B cell (primary cell): ENCODE measurements around the gene GAB3. TPM values are rescaled to one million over a fixed set of nuclear protein-coding genes. Genes with fewer than 3 reads are reported as not detected.

ENCODE experiments used
- ATAC-seq: fragments of 200-7000 bp; cut with Tn5 transposase; one replicate; pipeline ENCODE4 v1.10.0; 2021; ENCODE audit warnings: low read depth, mild to moderate bottlenecking, moderate number of reproducible peaks, moderate library complexity
- CTCF ChIA-PET: fragments of 350-600 bp; sonication (Branson Sonifier 250); formaldehyde crosslinking; loops from one replicate; lab custom pipeline; 2021; ENCODE audit warnings: antibody characterized with exemption, inconsistent platforms; lab: Charles Lee
- POLR2A ChIA-PET: fragments of 350-600 bp; sonication (Branson Sonifier 250); formaldehyde crosslinking; loops from one replicate; lab custom pipeline; 2021; ENCODE audit warnings: antibody characterized with exemption; lab: Charles Lee
- DNase-seq: peaks from one replicate; pipeline ENCODE4 v3.0.0; 2013
- H2AFZ ChIP-seq: 2 replicates; pipeline ENCODE4 v1.6.1; 2012; ENCODE audit warnings: mild to moderate bottlenecking, low read depth, low read length; ENCODE audit not compliant: insufficient read depth, poor library complexity, severe bottlenecking
- H3K27ac ChIP-seq, 2 donors: 1 replicate in 1 of 2; 2 replicates in 1 of 2; pipeline ENCODE4 v1.5.1; 2012 to 2013; ENCODE audit warnings: low read length in 2 of 2, mild to moderate bottlenecking in 2 of 2, moderate library complexity in 1 of 2
- H3K27me3 ChIP-seq, 4 experiments: fragments of 200-600 bp in 1 of 4; sonication (generic) in 1 of 4; replicated peaks in 1 of 4; 1 replicate in 2 of 4; 2 replicates in 2 of 4; pipeline versions ENCODE4 v1.6.1 to v1.7.0; 2013 to 2016; ENCODE audit warnings: low read length in 3 of 4, mild to moderate bottlenecking in 2 of 4, mixed read lengths in 1 of 4, moderate library complexity in 1 of 4; ENCODE audit not compliant: insufficient read depth in 4 of 4, control insufficient read depth in 3 of 4; ENCODE audit errors: control extremely low read depth in 1 of 4
- H3K36me3 ChIP-seq, 2 experiments: replicated peaks in 1 of 2; 1 replicate in 1 of 2; 2 replicates in 1 of 2; pipeline versions ENCODE4 v1.6.1 to v1.7.1; 2013; ENCODE audit warnings: low read length in 1 of 2; ENCODE audit not compliant: insufficient read depth in 2 of 2, control insufficient read depth in 1 of 2; ENCODE audit errors: control extremely low read depth in 1 of 2, extremely low read depth in 1 of 2
- H3K4me1 ChIP-seq, 2 donors: fragments of 200-600 bp in 1 of 2; sonication (generic) in 1 of 2; 1 replicate in 1 of 2; 2 replicates in 1 of 2; pipeline versions ENCODE4 v1.5.1 to v1.6.1; 2013 to 2017; ENCODE audit warnings: low read length in 2 of 2; ENCODE audit not compliant: control insufficient read depth in 2 of 2, insufficient read depth in 2 of 2
- H3K4me2 ChIP-seq: replicated peaks from 2 replicates; pipeline ENCODE3; 2012; ENCODE audit warnings: mild to moderate bottlenecking, low read depth, low read length; ENCODE audit not compliant: poor library complexity, severe bottlenecking
- H3K4me3 ChIP-seq, 5 experiments: fragments of 200-600 bp in 1 of 5; sonication (generic) in 1 of 5; 1 replicate in 3 of 5; 2 replicates in 2 of 5; pipeline versions ENCODE4 v1.5.1 to v1.7.0; 2011 to 2016; ENCODE audit warnings: low read length in 4 of 5, mild to moderate bottlenecking in 4 of 5, low read depth in 2 of 5, control low read depth in 1 of 5, moderate library complexity in 1 of 5; ENCODE audit not compliant: insufficient read depth in 1 of 5; ENCODE audit errors: control extremely low read depth in 1 of 5, extremely low read depth in 1 of 5
- H3K79me2 ChIP-seq: fragments of 200-600 bp; sonication (generic); one replicate; pipeline ENCODE4 v1.6.0; 2016; ENCODE audit warnings: low read length; ENCODE audit not compliant: control insufficient read depth, insufficient read depth
- H3K9ac ChIP-seq: fragments of 200-600 bp; sonication (generic); 2 replicates; pipeline ENCODE4 v1.6.1; 2017; ENCODE audit warnings: mild to moderate bottlenecking, low read length, moderate library complexity
- H3K9me3 ChIP-seq, 3 donors: one replicate each; pipeline versions ENCODE4 v1.6.1 to v1.7.1; 2013; ENCODE audit warnings: low read length in 2 of 3; ENCODE audit not compliant: control insufficient read depth in 2 of 3, insufficient read depth in 1 of 3; ENCODE audit errors: control extremely low read depth in 1 of 3
- H4K20me1 ChIP-seq: 2 replicates; pipeline ENCODE4 v1.6.0; 2012; ENCODE audit warnings: mild to moderate bottlenecking, low read length; ENCODE audit not compliant: insufficient read depth, control insufficient read depth, poor library complexity, severe bottlenecking
- H3K27ac Mint-ChIP-seq: one replicate; pipeline ENCODE4 v1.8.0; 2021; ENCODE audit warnings: mixed read lengths
- H3K27me3 Mint-ChIP-seq: one replicate; pipeline ENCODE4 v1.8.0; 2021; ENCODE audit warnings: mixed read lengths
- H3K4me1 Mint-ChIP-seq: one replicate; pipeline ENCODE4 v1.8.0; 2021; ENCODE audit warnings: mixed read lengths
- H3K4me3 Mint-ChIP-seq: one replicate; pipeline ENCODE4 v1.8.0; 2021; ENCODE audit warnings: mixed read lengths
- H3K9me3 Mint-ChIP-seq: one replicate; pipeline ENCODE4 v1.8.0; 2022; ENCODE audit warnings: mixed read lengths; ENCODE audit not compliant: insufficient read depth
- EZH2 ChIP-seq: IDR thresholded peaks from 2 replicates; pipeline ENCODE4 v1.6.1; 2012; ENCODE audit warnings: borderline replicate concordance, low read depth, mild to moderate bottlenecking, moderate library complexity, low read length; ENCODE audit not compliant: insufficient read depth, poor library complexity, severe bottlenecking
- WGBS: methylation state at CpG from one replicate; pipeline ENCODE4 v1.1.5; 2013; ENCODE audit warnings: missing lambda C conversion rate; ENCODE audit not compliant: insufficient coverage; 5-methylcytosine and 5-hydroxymethylcytosine counted together
- intact Hi-C: fragments of 100-400 bp; cut with micrococcal nuclease; formaldehyde crosslinking; loops from one replicate; pipeline ENCODE4 v1.10.0; 2022
- polyA plus RNA-seq: library from polyadenylated mRNA; depleted of rRNA; stranded (reverse); fragments of >200 nt; gene quantifications from 2 replicates; pipeline ENCODE4 v1.2.3, GENCODE V29; 2012
- total RNA-seq, 2 donors: library from RNA; stranded (reverse); fragments of 120-200 nt in 1 of 2; gene quantifications; 1 replicate in 1 of 2; 2 replicates in 1 of 2; pipeline versions ENCODE4 v1.2.3 to v1.2.4, GENCODE V29; 2013 to 2022
- TF ChIP-seq, protein P1 (sequence below): fragments of 200-600 bp; IDR thresholded peaks from one replicate; pipeline ENCODE4 v1.8.0; 2022; ENCODE audit warnings: antibody characterized with exemption, mild to moderate bottlenecking

GAB3 gene
- total and polyA plus RNA-seq, 2 donors (not counting 1 experiment from before 2014, with no cell fraction given) = 13.2 to 16.5 TPM

DNA sequence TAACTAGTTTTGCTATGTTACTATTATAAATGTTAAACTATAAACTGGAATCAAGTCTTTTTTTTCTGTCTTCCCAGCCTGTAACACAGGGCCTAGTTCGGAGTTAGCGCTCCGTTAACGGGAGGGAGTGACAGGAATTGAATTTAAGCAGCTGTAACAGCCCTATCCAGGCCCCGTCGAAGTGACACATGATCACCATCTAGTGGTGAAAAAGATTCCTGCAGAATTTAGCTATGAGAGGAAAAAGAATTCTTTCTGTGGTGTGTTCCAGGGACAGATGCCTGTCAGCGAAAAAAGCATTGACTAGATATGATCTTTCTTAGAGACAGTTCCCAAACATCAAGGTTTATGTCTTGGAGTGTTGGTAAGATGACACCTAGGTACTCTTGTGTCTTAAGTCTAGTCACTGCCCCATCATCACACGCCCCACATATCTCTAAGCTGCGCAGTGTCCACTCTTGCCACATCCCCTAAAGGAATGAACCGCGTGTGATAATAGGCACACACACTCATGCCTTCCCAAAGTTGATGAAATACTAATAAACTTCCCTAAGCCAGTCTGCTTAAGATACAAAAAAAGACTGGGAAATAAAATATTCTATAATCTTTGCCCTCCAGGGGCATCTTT lies 2.1 kb downstream of the GAB3 start:
- POLR2A ChIA-PET = interaction anchor here (1.0 kb wide), 1 partner anchor 14 kb away, joined by 4 read pairs; the partner anchor contains the start of gene DKC1
- 0% methylated on average over 1 of the region's 11 CpGs for WGBS

DNA sequence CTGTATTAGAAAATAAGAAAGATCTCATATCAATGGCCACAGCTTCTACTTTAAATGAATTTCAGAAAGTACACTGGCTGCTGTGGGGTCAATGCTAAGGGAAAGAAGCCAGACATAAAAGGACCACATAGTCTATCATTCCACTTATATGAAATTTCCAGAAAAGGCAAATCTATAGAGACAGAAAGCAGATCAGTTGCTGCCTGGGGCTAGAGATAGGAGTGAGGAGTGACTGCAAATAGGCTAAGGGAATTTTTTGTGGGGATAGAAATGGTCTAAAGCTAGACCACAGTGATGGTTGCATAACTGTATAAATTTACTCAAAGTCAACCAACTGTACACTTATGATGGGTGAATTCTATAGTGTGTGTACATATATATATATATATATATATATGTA lies 8.3 kb downstream of the GAB3 start:
- H3K4me1 ChIP-seq = no peaks in the 10 kb centered on the region
- Mint-ChIP-seq H3K9me3 (no peaks in the 10 kb centered on the region), H3K27me3 (no peaks in the 10 kb centered on the region), H3K4me3 (no peak overlapping the region), H3K27ac (no peak overlapping the region), H3K4me1 (peaks cover 3% of the 10 kb centered on the region)
- no peak overlapping the region for H3K4me3 ChIP-seq
- DNase-seq = no peak
- POLR2A ChIA-PET = no interaction called here
- no peaks in the 10 kb centered on the region for H3K27me3 ChIP-seq
- no peak for ATAC-seq
- H3K9me3 ChIP-seq = no peaks in the 10 kb centered on the region
- intact Hi-C loops = no loop called here
- no peak overlapping the region for H3K4me2 ChIP-seq
- H2AFZ ChIP-seq = no peak overlapping the region
- CTCF ChIA-PET = no interaction called here
- H4K20me1 ChIP-seq = no peaks in the 10 kb centered on the region
- H3K9ac ChIP-seq = no peak overlapping the region
- TF ChIP-seq, protein P1, sequence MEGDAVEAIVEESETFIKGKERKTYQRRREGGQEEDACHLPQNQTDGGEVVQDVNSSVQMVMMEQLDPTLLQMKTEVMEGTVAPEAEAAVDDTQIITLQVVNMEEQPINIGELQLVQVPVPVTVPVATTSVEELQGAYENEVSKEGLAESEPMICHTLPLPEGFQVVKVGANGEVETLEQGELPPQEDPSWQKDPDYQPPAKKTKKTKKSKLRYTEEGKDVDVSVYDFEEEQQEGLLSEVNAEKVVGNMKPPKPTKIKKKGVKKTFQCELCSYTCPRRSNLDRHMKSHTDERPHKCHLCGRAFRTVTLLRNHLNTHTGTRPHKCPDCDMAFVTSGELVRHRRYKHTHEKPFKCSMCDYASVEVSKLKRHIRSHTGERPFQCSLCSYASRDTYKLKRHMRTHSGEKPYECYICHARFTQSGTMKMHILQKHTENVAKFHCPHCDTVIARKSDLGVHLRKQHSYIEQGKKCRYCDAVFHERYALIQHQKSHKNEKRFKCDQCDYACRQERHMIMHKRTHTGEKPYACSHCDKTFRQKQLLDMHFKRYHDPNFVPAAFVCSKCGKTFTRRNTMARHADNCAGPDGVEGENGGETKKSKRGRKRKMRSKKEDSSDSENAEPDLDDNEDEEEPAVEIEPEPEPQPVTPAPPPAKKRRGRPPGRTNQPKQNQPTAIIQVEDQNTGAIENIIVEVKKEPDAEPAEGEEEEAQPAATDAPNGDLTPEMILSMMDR = no peak
- no peak for TF ChIP-seq EZH2
- no peaks in the 10 kb centered on the region for H3K36me3 ChIP-seq
- peaks cover 43% of the 10 kb centered on the region for H3K79me2 ChIP-seq
- no peak overlapping the region for H3K27ac ChIP-seq

More for the DNA sequence above, 2.1 kb downstream of the GAB3 start:
- Mint-ChIP-seq H3K4me3 (peak overlapping the region; percentile 50), H3K27ac (no peak overlapping the region), H3K9me3 (no peaks in the 10 kb centered on the region), H3K27me3 (no peaks in the 10 kb centered on the region), H3K4me1 (peaks cover 18% of the 10 kb centered on the region)
- Histone ChIP-seq H2AFZ (peak overlapping the region; percentile 52), H3K27ac (no peak overlapping the region), H4K20me1 (no peaks in the 10 kb centered on the region), H3K4me2 (peak overlapping the region; percentile 41), H3K4me1 (peaks cover 18 to 27% of the 10 kb centered on the region in 2 donors), H3K27me3 (no peaks in the 10 kb centered on the region), H3K9me3 (no peaks in the 10 kb centered on the region), H3K36me3 (no peaks in the 10 kb centered on the region), H3K79me2 (peaks cover 8% of the 10 kb centered on the region), H3K4me3 (no peak overlapping the region), H3K9ac (no peak overlapping the region)
- ATAC-seq = peak; percentile 48
- intact Hi-C loops = loop anchor here (1.0 to 2.0 kb wide), 3 partner anchors 30 to 92 kb away; partner anchors contain the start of gene MPP1
- peak; percentile 75 for DNase-seq
- TF ChIP-seq, protein P1 = peak; percentile 69
- no peak for TF ChIP-seq EZH2
- CTCF ChIA-PET = interaction anchor here (0.7 to 5.3 kb wide), 12 partner anchors 8 to 158 kb away, joined by 3 to 44 read pairs (median 6); partner anchors contain the start of genes DKC1 and MPP1
